Measurements from ENCODE around the gene MAP3K9. TPM values are rescaled to one million over a fixed set of nuclear protein-coding genes. Genes with fewer than 3 reads are reported as not detected.

The MAP3K9 gene
- total and polyA plus RNA-seq, 2 donors from 2014 or later = 1.0 to 8.3 TPM

DNA sequence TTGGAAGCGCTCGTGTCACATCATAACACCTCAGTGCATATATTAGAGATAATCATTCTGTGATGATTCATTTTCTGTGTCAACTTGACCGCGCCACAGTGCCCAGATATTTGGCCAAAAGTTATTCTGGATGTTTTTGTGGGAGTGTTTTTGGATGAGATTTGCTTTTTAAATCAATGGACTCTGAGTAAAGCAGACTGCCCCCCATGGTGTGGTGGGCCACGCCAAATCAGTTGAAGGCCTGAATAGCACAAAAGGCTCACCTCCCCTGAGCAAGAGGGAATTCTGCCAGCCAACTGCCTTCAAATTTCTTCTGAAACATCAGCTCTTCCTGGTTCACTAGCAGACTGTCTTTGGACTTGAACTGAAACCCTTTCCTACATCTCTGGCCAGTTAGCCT is 24.6 kb upstream of the MAP3K9 start:
- H3K27ac ChIP-seq (ENCODE audit: low read depth in 2 of 2, low read length in 2 of 2) = no peak overlapping the region
- FAIRE-seq = no peak

DNA sequence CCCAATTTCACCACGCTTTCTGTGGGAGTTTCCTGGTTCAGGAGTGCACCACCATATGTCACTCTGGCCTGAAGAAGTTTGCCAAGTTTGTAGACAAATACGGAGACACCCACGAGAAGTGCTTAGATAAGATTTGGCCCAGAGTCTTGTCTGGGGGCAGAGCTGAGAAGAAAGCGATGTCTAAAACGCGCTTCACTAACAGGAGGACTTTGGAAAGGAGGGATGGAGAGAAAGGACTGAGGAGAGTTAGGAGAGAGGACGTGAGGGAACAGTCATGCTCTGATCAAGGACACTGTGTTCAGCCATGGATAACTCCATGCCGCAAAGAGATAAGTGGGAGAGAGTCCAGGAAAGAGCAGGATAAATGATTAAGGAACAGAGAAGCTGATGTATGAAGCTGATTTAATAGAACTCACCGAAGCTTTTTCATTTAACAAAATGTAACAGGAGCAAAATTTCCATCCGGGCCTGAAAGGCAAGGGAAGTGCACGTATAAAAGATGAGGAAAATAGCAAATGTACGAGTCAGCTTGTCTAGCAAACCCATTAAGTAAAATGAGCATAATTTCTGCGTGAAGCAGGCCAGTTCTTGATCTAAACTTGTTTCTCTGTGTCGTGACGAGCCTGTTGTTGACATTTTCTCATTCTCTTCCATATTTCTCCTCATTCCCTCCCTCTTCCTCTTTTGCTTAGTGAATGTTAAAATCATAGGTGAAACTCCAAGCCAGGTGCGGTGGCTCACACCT is 23.4 kb upstream of the MAP3K9 start:
- no peak overlapping the region for H3K4me3 ChIP-seq (ENCODE audit: low read length in 3 of 3)
- no peak for FAIRE-seq

More for the DNA sequence above, 24.6 kb upstream of the MAP3K9 start:
- Histone ChIP-seq H3K4me1 (ENCODE audit: control insufficient read depth in 2 of 3, insufficient read depth in 2 of 3, low read depth in 1 of 3, low read length in 3 of 3) (no peaks in the 10 kb centered on the region), H3K27me3 (ENCODE audit: control insufficient read depth, insufficient read depth, low read length) (no peaks in the 10 kb centered on the region), H3K36me3 (ENCODE audit: control insufficient read depth in 2 of 3, insufficient read depth in 3 of 3, low read length in 3 of 3) (no peaks in the 10 kb centered on the region), H3K4me3 (ENCODE audit: low read length in 3 of 3) (no peak overlapping the region), H3K9me3 (ENCODE audit: control insufficient read depth in 2 of 3, insufficient read depth in 1 of 3, low read length in 3 of 3) (no peaks in the 10 kb centered on the region), H3K9ac (ENCODE audit: low read length in 3 of 3) (no peak overlapping the region)
- no peak for DNase-seq
- intact Hi-C loops (cut with DNase I) = no loop called here
- no peak for TF ChIP-seq CTCF (IDR thresholded peaks at IDR 0.05; ENCODE audit: borderline replicate concordance, extremely low read depth, insufficient read depth)

GRCh38 chr14:70830998-70831781 is 21.9 kb upstream of the MAP3K9 start:
- DNase-seq (no peak), FAIRE-seq (no peak)
- no peak overlapping the region for H3K27ac ChIP-seq (ENCODE audit: low read depth in 2 of 2, low read length in 2 of 2)
- no peaks in the 10 kb centered on the region for H3K9me3 ChIP-seq (ENCODE audit: control insufficient read depth in 2 of 3, insufficient read depth in 1 of 3, low read length in 3 of 3)
- no peak for TF ChIP-seq CTCF (IDR thresholded peaks at IDR 0.05; ENCODE audit: borderline replicate concordance, extremely low read depth, insufficient read depth)
- intact Hi-C loops (cut with DNase I) = no loop called here
- no peaks in the 10 kb centered on the region for H3K4me1 ChIP-seq (ENCODE audit: control insufficient read depth in 2 of 3, insufficient read depth in 2 of 3, low read depth in 1 of 3, low read length in 3 of 3)
- no peaks in the 10 kb centered on the region for H3K36me3 ChIP-seq (ENCODE audit: control insufficient read depth in 2 of 3, insufficient read depth in 3 of 3, low read length in 3 of 3)
- no peak overlapping the region for H3K9ac ChIP-seq (ENCODE audit: low read length in 3 of 3)
- no peak overlapping the region for H3K4me3 ChIP-seq (ENCODE audit: low read length in 3 of 3)
- H3K27me3 ChIP-seq (ENCODE audit: control insufficient read depth, insufficient read depth, low read length) = no peaks in the 10 kb centered on the region

More for the DNA sequence above, 23.4 kb upstream of the MAP3K9 start:
- H3K27me3 ChIP-seq (ENCODE audit: control insufficient read depth, insufficient read depth, low read length) = no peaks in the 10 kb centered on the region
- H3K4me1 ChIP-seq (ENCODE audit: control insufficient read depth in 2 of 3, insufficient read depth in 2 of 3, low read depth in 1 of 3, low read length in 3 of 3) = no peaks in the 10 kb centered on the region
- intact Hi-C loops (cut with DNase I) = no loop called here
- H3K9ac ChIP-seq (ENCODE audit: low read length in 3 of 3) = no peak overlapping the region
- H3K36me3 ChIP-seq (ENCODE audit: control insufficient read depth in 2 of 3, insufficient read depth in 3 of 3, low read length in 3 of 3) = no peaks in the 10 kb centered on the region
- H3K9me3 ChIP-seq (ENCODE audit: control insufficient read depth in 2 of 3, insufficient read depth in 1 of 3, low read length in 3 of 3) = no peaks in the 10 kb centered on the region
- no peak overlapping the region for H3K27ac ChIP-seq (ENCODE audit: low read depth in 2 of 2, low read length in 2 of 2)
- DNase-seq = no peak
- TF ChIP-seq CTCF (IDR thresholded peaks at IDR 0.05; ENCODE audit: borderline replicate concordance, extremely low read depth, insufficient read depth) = no peak

All from kidney (tissue), 14 donors.